Effector memory CD4-positive, alpha-beta T cell (primary cell): ENCODE results near the gene SPRR2A.
"Not testable (repeated sequence)": the region's sequence is repeated elsewhere in the genome, so short reads cannot be mapped to it uniquely, and the experiment has no call there.

Experiments used
- DNase-seq, 3 donors: peaks; one replicate each; pipeline ENCODE4 v3.0.0-alpha.2; 2020
- H3K27ac ChIP-seq: 2 replicates; pipeline ENCODE4 v1.7.0; 2013; ENCODE audit warnings: mild to moderate bottlenecking, low read length, moderate library complexity; ENCODE audit not compliant: insufficient read depth, poor library complexity, severe bottlenecking
- H3K27me3 ChIP-seq: replicated peaks from 2 replicates; pipeline ENCODE4 v1.7.0; 2013; ENCODE audit warnings: mild to moderate bottlenecking, low read length; ENCODE audit not compliant: insufficient read depth, control insufficient read depth, poor library complexity, severe bottlenecking
- H3K36me3 ChIP-seq: 2 replicates; pipeline ENCODE4 v1.7.0; 2013; ENCODE audit warnings: mild to moderate bottlenecking, low read length, moderate library complexity; ENCODE audit not compliant: control insufficient read depth, insufficient read depth
- H3K4me1 ChIP-seq: 2 replicates; pipeline ENCODE4 v1.7.0; 2013; ENCODE audit warnings: low read length, mild to moderate bottlenecking; ENCODE audit not compliant: control insufficient read depth, insufficient read depth, poor library complexity, severe bottlenecking
- H3K4me3 ChIP-seq: 2 replicates; pipeline ENCODE4 v1.7.0; 2013; ENCODE audit warnings: low read length, low read depth, mild to moderate bottlenecking; ENCODE audit not compliant: insufficient read depth, poor library complexity, severe bottlenecking
- H3K9me3 ChIP-seq: 2 replicates; pipeline ENCODE4 v1.7.0; 2013; ENCODE audit warnings: mild to moderate bottlenecking, low read length, moderate library complexity; ENCODE audit not compliant: control insufficient read depth

The SPRR2A gene

DNA sequence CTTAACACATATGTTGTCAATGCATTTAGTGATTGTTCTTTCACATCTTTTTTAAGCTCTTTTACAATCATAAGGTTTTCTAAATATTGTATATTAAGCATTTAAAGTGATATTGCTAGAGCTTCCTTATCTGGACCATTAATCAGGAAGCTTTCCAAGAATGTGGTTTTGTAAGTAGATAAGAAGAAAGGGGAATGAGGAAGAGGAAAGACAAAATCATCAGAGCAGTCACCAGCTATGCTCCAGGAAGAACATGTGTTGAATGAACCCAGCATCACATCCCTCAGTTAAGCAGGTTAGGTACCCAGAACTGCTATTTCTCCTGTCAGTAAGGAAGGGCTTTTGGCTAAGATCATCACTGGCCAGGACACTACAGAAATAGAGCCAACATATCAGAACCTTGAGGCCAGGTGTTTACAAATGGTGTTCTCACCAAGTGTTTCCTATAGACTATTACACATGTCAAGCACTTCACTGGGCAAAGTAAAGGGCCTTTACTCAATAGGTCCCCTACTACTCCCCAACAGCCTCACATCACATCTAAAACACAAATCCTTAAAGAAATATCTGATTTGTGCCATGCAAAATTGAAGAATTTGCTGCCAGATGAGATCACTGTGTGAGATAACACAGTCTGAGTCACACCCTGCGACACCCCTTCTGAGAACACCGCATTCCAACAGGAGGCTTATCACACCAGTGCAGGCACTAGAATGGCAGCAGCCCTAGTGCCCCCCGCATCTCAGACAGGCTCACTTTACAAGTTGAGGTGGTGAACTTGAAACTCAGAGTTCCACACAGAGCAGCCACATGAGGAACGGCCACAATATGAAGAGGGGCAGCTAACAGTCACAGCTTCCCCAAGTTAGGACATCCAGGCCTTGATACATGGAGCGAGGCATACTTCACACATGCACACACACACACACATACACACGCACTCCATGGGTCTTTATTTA lies 1.8 kb upstream of the SPRR2A start:
- Histone ChIP-seq H3K4me1 (no peaks in the 10 kb centered on the region), H3K4me3 (no peak overlapping the region), H3K27ac (no peak overlapping the region), H3K9me3 (no peaks in the 10 kb centered on the region), H3K27me3 (no peaks in the 10 kb centered on the region), H3K36me3 (no peaks in the 10 kb centered on the region)
- DNase-seq, result no peak

- H3K27ac ChIP-seq, result no peak overlapping the region
Measured at GRCh38 chr1:153058154-153058553, 842 bp upstream of the SPRR2A start.

DNA sequence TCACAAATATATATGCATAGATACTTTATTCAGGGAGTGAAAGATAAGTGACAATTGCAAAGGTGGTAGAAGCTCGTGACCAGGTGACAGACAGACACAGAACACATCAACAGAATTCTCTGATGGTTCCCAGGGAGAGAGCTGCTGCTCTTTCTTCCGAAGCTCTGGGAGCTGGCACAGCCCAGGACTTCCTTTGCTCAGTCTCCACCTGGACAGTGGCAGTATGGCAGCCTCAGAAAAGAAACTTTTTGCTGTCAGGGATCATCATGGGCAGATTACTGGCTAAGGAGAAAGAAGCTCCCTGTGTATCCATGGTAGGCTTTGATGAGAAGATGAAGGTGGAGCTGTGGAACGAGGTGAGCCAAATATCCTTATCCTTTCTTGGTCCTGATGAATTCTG lies 1.2 kb downstream of the SPRR2A start:
- H3K4me1 ChIP-seq, H3K27ac ChIP-seq, H3K36me3 ChIP-seq, DNase-seq, H3K4me3 ChIP-seq, H3K27me3 ChIP-seq, H3K9me3 ChIP-seq: not testable (repeated sequence)

More at GRCh38 chr1:153058154-153058553, 842 bp upstream of the SPRR2A start:
- H3K36me3 ChIP-seq, result no peaks in the 10 kb centered on the region
- H3K27me3 ChIP-seq, result no peaks in the 10 kb centered on the region
- no peak for DNase-seq
- no peaks in the 10 kb centered on the region for H3K9me3 ChIP-seq
- H3K4me3 ChIP-seq, result no peak overlapping the region
- H3K4me1 ChIP-seq, result no peaks in the 10 kb centered on the region

- no peaks in the 10 kb centered on the region for H3K4me1 ChIP-seq
- no peak overlapping the region for H3K27ac ChIP-seq
- no peaks in the 10 kb centered on the region for H3K9me3 ChIP-seq
- DNase-seq, result no peak
- no peak overlapping the region for H3K4me3 ChIP-seq
- no peaks in the 10 kb centered on the region for H3K36me3 ChIP-seq
- H3K27me3 ChIP-seq, result no peaks in the 10 kb centered on the region
Measured at GRCh38 chr1:153049211-153049610, 8.1 kb downstream of the SPRR2A start.

- DNase-seq, result no peak
- Histone ChIP-seq H3K27ac (no peak within 1 kb of the TSS), H3K4me3 (no peak within 1 kb of the TSS), H3K4me1 (no peaks in the 10 kb centered on the region), H3K27me3 (no peaks in the 10 kb centered on the region), H3K9me3 (no peaks in the 10 kb centered on the region), H3K36me3 (no peaks in the 10 kb centered on the region)
Measured at GRCh38 chr1:153040950-153041631, 16.2 kb downstream of the SPRR2A start, which contains the start of gene SPRR2D. Gene SPRR2D (minus strand): TSS chr1:153041120. CDS start chr1:153040346, 774 bp downstream.

DNA sequence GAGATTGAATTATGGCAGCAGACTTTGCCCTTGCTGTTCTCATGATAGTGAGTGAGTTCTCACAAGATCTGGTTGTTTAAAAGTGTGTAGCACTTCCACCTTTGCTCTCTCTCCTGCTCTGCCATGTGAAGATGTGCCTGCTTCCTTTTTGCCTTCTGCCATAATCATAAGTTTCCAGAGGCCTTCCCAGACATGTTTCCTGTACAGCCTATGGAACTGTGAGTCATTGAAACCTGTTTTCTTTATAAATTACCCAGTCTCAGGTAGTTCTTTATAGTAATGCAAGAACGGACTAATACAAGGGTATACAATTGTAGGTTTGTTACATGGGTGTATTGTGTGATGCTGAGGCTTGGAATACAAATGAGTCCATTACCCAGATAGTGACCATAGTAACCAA lies 22.1 kb downstream of the SPRR2A start:
- Histone ChIP-seq H3K4me1 (no peaks in the 10 kb centered on the region), H3K4me3 (no peak overlapping the region), H3K9me3 (no peaks in the 10 kb centered on the region), H3K36me3 (no peaks in the 10 kb centered on the region), H3K27ac (no peak overlapping the region), H3K27me3 (no peaks in the 10 kb centered on the region)
- DNase-seq, result no peak

DNA sequence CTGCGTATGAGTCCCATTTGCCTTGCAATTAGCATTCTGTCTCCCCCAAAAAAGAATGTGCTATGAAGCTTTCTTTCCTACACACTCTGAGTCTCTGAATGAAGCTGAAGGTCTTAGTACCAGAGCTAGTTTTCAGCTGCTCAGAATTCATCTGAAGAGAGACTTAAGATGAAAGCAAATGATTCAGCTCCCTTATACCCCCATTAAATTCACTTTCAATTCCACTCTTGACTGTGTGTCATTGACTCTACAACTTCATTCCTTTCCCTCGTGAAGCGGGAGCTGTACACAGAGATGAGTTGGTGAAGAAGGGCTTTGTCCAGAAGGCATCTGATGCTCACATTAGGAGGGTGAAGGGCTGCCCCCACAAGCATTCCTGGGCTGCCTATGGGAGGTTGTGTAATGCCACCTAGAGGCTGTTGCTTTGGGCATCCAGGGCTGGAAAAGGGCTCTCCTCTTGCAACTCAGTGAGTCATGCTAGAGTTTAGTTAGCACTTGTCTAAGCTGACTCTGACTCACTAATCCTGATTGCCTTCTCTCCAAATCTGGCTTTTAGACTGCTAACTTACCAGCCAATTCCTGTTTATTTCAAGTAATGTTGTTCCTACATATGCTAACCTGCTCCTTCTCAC lies 24.5 kb downstream of the SPRR2A start:
- no peak overlapping the region for H3K27ac ChIP-seq
- no peak for DNase-seq
- H3K36me3 ChIP-seq, result no peaks in the 10 kb centered on the region
- no peaks in the 10 kb centered on the region for H3K27me3 ChIP-seq
- H3K9me3 ChIP-seq, result no peaks in the 10 kb centered on the region
- no peaks in the 10 kb centered on the region for H3K4me1 ChIP-seq
- H3K4me3 ChIP-seq, result no peak overlapping the region

GRCh38 chr1:153032073-153032472 lies 25.2 kb downstream of the SPRR2A start:
- H3K4me1 ChIP-seq, result no peaks in the 10 kb centered on the region
- no peaks in the 10 kb centered on the region for H3K9me3 ChIP-seq
- no peaks in the 10 kb centered on the region for H3K27me3 ChIP-seq
- no peak for DNase-seq
- H3K36me3 ChIP-seq, result no peaks in the 10 kb centered on the region
- no peak overlapping the region for H3K27ac ChIP-seq
- no peak overlapping the region for H3K4me3 ChIP-seq

DNA sequence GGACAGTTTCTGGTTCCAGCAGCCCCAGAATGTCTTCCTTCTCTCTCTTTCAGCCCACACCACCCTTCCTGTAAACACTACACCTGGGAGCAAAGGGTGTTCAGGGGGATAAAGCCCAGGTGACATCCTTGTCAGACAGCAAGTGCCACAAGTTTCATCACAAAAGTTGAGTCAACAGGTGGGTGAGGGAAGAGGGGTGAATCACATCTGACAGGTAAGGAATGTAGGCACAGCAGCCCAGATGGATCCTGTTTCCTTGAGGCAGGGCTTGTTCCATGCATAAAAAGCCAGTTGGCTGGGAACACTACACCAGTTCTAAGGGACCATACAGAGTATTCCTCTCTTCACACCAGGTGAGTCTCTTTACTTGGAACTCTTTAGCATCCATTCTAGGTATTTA lies 26.4 kb downstream of the SPRR2A start, which contains the start of gene SPRR1B:
Gene SPRR1B, plus strand, starts transcription at position 309 of the 400 bp plus-strand sequence. CDS start 1,143 bp downstream, outside the sequence.
- Histone ChIP-seq H3K36me3 (no peaks in the 10 kb centered on the region), H3K27me3 (no peaks in the 10 kb centered on the region), H3K9me3 (no peaks in the 10 kb centered on the region), H3K4me3 (no peak within 1 kb of the TSS), H3K4me1 (no peaks in the 10 kb centered on the region), H3K27ac (no peak within 1 kb of the TSS)
- no peak for DNase-seq
